Gastrocnemius medialis (tissue), 4 donors: ENCODE results near the gene APBA1.

Experiments
- POLR2A ChIP-seq, 2 donors: fragments of 450-650 bp; IDR thresholded peaks; one replicate each; pipeline ENCODE4 v1.6.1; 2017; ENCODE audit warnings: antibody characterized with exemption in 2 of 2, mild to moderate bottlenecking in 2 of 2, moderate library complexity in 2 of 2
- TF ChIP-seq, protein P1 (sequence below), 5 experiments: fragments of 450-650 bp in 3 of 5; fragments of 200-600 bp in 2 of 5; sonication (generic) in 2 of 5; IDR thresholded peaks in 4 of 5; conservative IDR thresholded peaks in 1 of 5; 1 replicate in 4 of 5; 2 replicates in 1 of 5; pipeline ENCODE4 v1.5.1; 2016 to 2019; ENCODE audit warnings: antibody characterized with exemption in 5 of 5, mild to moderate bottlenecking in 3 of 5, moderate library complexity in 3 of 5

- no peak for TF ChIP-seq POLR2A (IDR thresholded peaks at IDR 0.05)
- TF ChIP-seq, protein P1, sequence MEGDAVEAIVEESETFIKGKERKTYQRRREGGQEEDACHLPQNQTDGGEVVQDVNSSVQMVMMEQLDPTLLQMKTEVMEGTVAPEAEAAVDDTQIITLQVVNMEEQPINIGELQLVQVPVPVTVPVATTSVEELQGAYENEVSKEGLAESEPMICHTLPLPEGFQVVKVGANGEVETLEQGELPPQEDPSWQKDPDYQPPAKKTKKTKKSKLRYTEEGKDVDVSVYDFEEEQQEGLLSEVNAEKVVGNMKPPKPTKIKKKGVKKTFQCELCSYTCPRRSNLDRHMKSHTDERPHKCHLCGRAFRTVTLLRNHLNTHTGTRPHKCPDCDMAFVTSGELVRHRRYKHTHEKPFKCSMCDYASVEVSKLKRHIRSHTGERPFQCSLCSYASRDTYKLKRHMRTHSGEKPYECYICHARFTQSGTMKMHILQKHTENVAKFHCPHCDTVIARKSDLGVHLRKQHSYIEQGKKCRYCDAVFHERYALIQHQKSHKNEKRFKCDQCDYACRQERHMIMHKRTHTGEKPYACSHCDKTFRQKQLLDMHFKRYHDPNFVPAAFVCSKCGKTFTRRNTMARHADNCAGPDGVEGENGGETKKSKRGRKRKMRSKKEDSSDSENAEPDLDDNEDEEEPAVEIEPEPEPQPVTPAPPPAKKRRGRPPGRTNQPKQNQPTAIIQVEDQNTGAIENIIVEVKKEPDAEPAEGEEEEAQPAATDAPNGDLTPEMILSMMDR (IDR thresholded peaks at IDR 0.05 in 4 of 5, conservative IDR thresholded peaks at IDR 0.05 in 1 of 5) = no peak
These were observed 125.9 kb downstream of the APBA1 start for GRCh38 chr9:69546265-69546664.
